HL-60/S4 treated with phorbol 12-myristate 13-acetate at 8.2 ng/mL for 4 days and 3 days (cell line): ENCODE measurements around the gene DHX32.

Source experiments
- in situ Hi-C: fragments of 300-500 bp; cut with MboI; formaldehyde crosslinking; loops from 2 replicates; pipeline ENCODE4 v1.15.0; 2022; ENCODE audit warnings: low sequenced_read_pairs

Gene DHX32

DNA sequence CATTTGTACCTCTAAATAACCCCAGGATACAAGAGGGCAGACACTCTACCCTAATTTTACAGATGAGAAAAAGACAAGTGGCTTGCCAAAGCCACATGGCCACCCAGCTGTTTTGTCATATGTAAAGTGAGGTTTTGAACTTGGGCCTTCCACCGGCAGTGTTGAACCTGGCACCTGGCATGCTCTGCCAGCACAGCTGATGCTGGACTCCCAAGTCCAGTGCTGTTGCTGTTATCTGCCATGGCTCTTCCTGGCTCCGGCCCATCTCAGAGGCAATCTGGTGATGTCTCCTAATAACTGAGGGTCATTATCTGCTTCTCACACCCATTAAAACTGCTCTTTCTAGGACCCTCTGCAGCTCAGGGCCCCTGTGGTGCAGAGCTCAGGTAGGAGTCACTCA, 32.7 kb downstream of the DHX32 start:
- in situ Hi-C loops: no loop called here

DNA sequence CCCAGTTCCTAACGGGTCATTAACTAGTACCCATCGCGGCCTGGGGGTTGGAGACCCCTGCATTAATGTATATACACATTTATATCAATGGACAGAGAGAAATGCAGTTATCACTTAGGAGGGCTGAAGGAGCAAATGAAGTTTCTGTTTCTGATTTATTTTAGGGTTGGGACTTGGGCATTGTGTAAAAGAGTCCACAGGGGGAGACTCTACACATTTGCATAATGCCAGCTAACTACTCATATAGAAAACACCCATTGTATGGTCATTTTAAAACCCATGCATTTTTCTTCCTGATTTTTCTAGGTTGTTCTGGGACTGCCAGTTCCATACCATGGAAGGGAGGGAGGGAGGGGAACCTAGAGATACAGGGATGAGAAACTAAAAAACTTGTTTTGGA, 34.2 kb downstream of the DHX32 start:
- in situ Hi-C loops: no loop called here

DNA sequence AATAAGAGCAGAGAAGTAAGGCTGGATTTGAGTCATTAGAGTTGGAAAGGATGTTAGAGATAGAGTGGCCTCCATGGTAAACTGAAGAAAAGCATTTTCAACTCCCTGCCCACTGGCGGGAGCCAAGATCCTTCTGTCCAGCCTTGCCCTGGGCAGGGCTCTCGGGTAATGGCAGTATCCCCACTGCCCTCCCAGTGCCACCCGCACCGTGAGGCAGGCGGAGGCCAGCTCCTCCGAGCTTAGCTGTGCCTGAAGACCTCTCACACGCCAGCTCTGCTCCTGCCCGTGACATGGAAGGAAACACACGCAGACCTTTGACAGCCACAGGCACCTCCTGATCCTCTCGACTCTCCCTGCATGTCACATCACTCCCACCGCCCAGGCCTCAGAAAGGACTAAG, 35.5 kb downstream of the DHX32 start:
- in situ Hi-C loops: no loop called here

DNA sequence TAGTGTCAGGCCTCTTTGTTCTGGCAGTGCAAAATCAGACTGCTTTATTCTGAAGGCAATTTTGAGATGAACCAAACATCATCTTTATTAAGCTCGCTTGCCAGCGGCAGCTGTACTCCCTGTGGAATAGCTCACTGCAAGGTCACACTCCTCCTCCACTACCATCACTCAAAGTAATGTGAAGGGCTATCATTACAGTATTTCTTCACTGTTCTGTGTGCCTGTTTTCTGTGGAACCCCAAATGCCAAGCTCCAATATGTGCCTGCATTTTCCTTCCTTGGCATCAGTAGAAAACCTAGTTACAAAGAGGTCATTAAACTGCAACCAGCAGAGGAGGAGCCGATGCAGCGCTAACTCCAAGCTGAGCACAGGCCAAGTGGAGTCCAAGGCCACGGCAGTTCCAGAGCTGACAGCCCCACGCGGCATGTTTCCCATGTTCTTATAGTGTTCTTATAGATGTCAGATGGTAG, 36.3 kb downstream of the DHX32 start:
- in situ Hi-C loops: no loop called here

- in situ Hi-C loops: no loop called here
Observed at GRCh38 chr10:125843603-125844329, 37.3 kb downstream of the DHX32 start.

GRCh38 chr10:125840955-125841354, 40.1 kb downstream of the DHX32 start:
- in situ Hi-C loops: no loop called here

DNA sequence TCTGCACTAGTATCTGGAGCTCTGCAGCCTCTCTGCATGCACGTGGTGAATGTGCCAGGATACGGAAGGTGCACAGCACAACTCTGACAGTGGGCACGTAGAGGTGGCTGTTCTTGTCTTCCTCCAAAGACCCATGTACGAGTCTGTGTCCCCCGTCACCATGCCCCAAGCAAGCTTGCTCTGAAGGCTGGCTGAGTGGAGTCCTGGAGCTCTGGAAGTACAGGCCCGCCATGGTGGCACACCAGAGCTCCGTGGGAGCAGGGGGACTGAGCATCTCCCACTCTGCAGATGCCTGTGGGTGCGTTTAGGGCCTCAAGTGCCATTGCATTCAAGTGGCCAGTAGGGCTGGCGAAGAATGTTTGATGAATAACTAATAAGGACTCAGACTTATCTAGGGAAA, 40.7 kb downstream of the DHX32 start:
- in situ Hi-C loops: no loop called here

DNA sequence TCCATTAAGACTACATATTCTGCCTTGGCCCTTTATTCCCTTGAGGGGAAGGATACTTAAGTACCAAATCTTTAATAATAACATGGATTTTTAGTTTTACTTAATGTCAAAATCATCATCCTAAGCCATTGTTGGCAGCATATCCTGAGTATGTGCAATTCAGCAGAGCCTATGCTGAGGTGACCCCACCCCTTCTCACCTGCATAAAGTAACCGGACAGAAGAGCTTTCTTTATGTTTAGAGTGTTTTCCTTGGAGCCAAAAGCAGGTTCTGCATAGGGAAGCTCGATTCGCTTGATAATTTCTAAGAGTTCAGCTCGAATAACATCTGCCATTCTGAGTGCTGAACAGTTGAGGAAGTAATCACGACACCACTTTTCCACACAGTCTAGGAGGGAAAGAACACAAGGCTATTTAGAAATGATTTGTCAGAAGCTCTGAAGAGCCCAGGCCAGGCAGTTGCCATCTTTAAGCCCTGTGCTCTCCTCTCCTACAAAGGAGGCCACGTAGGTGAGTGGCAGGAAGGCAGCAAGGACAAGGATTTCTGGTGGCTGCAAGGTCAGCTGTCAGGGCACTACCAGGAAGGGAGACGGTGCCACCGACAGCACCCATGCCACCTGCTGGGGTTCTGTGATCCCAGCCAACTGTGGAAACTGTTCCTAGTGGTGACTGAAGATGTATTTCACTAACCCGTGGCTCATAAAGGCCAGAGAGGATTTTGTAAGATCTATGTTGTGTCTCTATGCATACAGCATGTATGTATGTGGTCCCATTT, 42.1 kb downstream of the DHX32 start:
- in situ Hi-C loops: no loop called here

- in situ Hi-C loops: no loop called here
Observed at GRCh38 chr10:125836746-125837145, 44.3 kb downstream of the DHX32 start.

DNA sequence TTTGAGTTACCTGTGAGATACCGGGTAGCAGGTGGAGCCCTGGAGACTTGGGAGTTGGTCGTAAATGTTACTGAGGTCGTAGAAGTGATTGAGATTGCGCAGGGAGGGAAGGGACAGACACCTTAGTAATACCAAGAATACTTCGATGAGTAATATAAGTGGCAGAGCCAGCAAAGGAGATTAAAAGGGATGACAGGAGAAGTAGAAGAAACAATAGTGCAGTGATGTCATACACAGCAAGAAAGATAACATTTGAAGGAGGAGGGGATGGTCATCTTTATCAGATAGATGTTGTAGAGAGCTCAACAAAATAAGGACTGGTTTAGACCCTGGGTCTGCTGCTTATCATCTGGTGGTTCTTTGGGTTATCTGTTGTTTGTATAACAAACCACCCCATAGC, 52.8 kb downstream of the DHX32 start:
- in situ Hi-C loops: no loop called here

- in situ Hi-C loops: no loop called here
Observed at GRCh38 chr10:125827133-125827532, 54.0 kb downstream of the DHX32 start.

GRCh38 chr10:125824736-125825135, 56.4 kb downstream of the DHX32 start:
- in situ Hi-C loops: no loop called here

DNA sequence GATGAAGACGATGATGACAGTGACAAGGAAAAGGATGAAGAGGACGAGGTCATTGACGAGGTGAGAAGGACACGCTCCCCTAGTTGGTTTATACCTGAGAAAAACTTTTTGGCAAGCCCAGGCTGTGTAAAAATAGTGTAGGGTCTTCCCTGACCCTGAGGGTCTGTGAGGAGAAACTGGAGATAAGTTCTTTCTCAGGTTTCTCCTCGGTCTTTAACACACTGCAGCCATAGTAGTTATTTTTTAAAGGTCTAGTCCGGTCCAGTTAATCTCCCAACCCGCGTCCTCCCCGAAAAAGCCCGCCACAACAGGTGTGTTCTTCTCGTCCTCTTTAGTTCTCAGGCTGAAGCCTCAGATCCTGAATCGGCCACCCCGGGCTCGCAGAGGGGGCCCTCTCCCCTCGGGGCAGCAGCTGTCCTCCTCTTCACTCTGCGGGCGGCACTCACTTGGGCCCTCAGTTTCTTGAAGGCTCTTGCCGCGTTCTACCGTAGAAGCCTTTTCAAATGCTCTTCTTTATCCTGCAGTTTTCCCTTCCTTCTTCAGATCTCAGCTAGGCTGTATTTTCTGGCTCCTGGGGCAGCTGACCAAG, 57.3 kb downstream of the DHX32 start:
- in situ Hi-C loops: no loop called here

- in situ Hi-C loops: no loop called here
Observed at GRCh38 chr10:125822878-125823662, 58.0 kb downstream of the DHX32 start, which contains the start of the genes BCCIP and UROS. TSS of gene BCCIP (plus strand) at chr10:125823546. CDS start at chr10:125823558, 12 bp downstream. TSS of gene UROS (minus strand) at chr10:125823258. CDS start at chr10:125816499, 6,759 bp downstream.

GRCh38 chr10:125820701-125821100, 60.4 kb downstream of the DHX32 start:
- in situ Hi-C loops: no loop called here

GRCh38 chr10:125817337-125817946, 63.6 kb downstream of the DHX32 start:
- in situ Hi-C loops: no loop called here

GRCh38 chr10:125816548-125816947, 64.5 kb downstream of the DHX32 start:
- in situ Hi-C loops: no loop called here

DNA sequence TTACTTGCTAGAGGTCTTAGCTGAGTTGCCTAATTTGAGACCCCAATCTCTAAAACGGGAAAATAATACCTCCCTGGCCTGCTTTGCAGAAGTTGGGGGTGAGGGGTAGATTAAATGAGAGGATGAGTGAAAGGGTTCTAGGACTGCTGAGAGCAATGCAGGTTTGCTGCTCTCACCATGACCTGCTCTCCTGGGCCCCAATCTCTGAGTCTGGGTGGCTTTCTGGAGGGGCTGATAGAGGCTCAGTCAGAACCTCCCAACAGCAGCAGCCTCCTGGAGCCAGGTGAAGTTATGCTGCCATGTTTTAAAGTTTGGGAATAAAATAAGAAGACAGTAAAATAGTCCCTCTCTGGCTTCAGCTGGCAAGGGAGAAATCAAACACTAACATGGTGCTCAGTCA, 65.3 kb downstream of the DHX32 start:
- in situ Hi-C loops: no loop called here

DNA sequence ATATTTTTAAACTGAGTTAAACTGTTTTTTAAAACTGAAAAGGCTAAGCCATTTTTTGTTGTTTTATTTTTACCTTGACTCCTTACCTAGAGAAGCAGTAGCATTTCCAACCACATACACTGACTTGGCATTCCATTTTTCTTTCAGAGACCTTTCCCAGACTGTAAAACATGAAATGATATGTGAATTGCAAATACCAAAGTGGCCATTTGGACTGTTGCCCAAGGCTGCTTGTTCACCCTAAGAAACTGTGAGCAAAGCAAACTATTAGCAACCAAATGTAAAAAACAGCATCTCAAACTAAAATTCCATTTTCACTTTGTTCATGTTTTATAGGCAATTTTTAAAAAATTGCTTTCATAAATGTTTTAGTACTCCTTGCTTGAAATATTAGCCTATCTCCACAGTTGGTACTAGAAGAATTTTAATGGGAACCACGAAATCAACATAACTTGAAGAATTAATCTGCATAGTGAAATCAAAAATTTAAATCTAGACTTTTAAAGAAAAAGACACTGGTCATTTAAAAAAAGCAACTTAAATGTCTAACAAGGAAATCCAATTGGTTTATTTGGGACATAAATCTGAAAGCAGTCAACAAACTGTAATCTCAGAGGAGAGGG, 68.9 kb downstream of the DHX32 start:
- in situ Hi-C loops: no loop called here

DNA sequence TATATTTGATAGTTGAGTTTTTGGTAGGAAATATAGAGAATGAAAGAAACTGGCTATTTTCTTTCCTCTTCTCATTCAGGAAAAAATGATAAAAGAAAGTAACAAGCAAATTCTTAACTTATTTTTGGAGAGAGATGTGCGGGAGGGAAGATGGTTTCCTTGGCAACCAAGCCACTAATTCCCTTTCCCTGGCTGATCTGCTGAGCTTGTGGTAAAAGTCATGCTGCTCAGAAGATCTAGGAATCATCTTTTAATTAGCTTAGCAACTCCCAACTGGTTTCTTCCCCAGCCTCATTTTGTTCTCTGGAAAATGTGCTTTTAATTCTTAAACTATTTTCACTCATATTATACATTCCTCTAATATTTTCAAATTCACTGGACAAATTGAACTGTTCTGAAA, 69.8 kb downstream of the DHX32 start:
- in situ Hi-C loops: no loop called here
